Omental fat pad (tissue), 4 donors: ENCODE data around the gene TAB2. TPM values are rescaled to one million over a fixed set of nuclear protein-coding genes. Genes with fewer than 3 reads are reported as not detected.
"Not testable (repeated sequence)": the region's sequence is repeated elsewhere in the genome, so short reads cannot be mapped to it uniquely, and the experiment has no call there.

Experiments
- ATAC-seq: fragments of 150-250 bp; one replicate; pipeline ENCODE4 v1.9.1; 2016; ENCODE audit warnings: mild to moderate bottlenecking, moderate library complexity; ENCODE audit not compliant: low FRiP score
- DNase-seq: peaks from one replicate; pipeline ENCODE4 v3.0.0-alpha.2; 2019; ENCODE audit warnings: low spot score
- small RNA-seq: library from RNA; depleted of rRNA; stranded (forward); fragments of <200 nt; gene quantifications from one replicate; pipeline ENCODE3, GENCODE V24; 2016
- total RNA-seq, 4 donors: library from RNA; depleted of rRNA; stranded (reverse); fragments of >200 nt; gene quantifications; one replicate each; pipeline ENCODE4 v1.1.0, GENCODE V29; 2016
- TF ChIP-seq, protein P1 (sequence below), 3 donors: fragments of 450-650 bp; IDR thresholded peaks; one replicate each; pipeline ENCODE4 v1.5.1; 2016 to 2017; ENCODE audit warnings: antibody characterized with exemption in 3 of 3, mild to moderate bottlenecking in 3 of 3, moderate library complexity in 2 of 3

TAB2 gene
- total RNA-seq, 4 donors from 2014 or later: 40.0 to 88.4 (median 58.6) TPM

DNA sequence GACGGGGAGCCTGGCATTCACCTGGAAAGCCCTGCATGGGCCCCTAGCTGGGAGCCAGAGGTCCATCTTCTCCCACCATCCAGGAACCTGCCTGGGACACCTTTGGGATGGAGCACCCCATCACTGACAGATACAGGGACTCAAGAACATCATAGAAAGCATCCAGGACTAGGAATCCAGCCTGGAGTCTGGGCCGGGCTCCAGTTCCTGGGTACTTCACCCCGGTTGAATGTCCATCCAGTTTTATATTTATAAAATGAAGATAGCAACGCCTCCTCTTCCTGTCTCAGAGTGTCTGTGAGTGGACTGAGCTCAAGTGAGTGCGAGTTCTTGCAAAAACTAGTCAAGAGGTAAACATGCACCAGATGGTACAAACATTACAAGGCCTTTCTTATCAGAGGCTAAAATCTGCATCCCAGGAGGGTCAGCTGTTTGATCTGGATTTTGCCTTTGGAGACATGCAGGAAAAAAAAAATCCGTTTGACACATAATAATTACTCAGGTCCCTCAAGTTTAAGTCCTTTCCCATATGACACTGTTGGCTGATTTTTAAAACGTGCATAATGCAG lies 139.9 kb downstream of the TAB2 start:
- TF ChIP-seq, protein P1, sequence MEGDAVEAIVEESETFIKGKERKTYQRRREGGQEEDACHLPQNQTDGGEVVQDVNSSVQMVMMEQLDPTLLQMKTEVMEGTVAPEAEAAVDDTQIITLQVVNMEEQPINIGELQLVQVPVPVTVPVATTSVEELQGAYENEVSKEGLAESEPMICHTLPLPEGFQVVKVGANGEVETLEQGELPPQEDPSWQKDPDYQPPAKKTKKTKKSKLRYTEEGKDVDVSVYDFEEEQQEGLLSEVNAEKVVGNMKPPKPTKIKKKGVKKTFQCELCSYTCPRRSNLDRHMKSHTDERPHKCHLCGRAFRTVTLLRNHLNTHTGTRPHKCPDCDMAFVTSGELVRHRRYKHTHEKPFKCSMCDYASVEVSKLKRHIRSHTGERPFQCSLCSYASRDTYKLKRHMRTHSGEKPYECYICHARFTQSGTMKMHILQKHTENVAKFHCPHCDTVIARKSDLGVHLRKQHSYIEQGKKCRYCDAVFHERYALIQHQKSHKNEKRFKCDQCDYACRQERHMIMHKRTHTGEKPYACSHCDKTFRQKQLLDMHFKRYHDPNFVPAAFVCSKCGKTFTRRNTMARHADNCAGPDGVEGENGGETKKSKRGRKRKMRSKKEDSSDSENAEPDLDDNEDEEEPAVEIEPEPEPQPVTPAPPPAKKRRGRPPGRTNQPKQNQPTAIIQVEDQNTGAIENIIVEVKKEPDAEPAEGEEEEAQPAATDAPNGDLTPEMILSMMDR (IDR thresholded peaks at IDR 0.05): no peak
- DNase-seq: no peak
- ATAC-seq: no peak

- ATAC-seq (no peak), DNase-seq (no peak)
- TF ChIP-seq, protein P1 (IDR thresholded peaks at IDR 0.05): no peak
These were observed 140.7 kb downstream of the TAB2 start for GRCh38 chr6:149458196-149458595.

DNA sequence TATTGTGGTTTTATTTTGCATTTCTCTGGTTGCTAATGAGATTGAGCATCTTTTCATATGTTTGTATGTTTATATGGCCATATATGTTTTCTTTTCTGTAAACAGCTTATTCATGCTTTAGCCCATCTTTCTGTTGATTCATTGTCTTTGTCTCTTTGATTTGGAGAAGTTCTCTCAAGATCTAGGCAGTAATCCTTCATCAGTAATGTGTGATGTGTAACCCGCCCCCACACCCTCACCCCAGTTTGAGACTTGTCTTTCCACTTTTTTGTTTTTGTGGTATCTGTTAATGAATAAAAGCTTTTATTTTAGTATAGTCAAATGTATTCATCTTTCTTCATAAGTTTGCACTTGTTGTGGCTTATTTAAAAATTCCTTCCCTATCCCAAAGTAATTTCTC lies 141.3 kb downstream of the TAB2 start:
- TF ChIP-seq, protein P1 (IDR thresholded peaks at IDR 0.05): no peak
- ATAC-seq: no peak
- no peak for DNase-seq

DNA sequence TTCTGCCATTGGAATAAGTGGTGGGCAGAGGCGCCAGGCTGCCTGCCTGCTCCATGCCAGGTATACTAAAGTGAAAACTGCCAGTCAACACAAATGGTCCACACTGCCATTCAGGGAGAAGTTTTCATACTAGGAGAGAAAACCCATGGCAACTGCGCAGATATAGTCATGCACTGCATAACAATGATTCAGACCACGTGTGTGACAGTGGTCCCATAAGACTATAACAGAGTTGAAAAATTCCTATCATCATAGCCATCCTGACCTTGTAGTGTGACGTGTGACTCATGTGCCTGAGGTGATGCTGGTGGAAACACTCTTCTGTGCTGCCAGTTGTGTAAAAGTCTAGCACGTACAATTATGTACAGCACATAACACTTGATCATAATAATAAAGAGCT lies 142.2 kb downstream of the TAB2 start:
- DNase-seq: no peak
- TF ChIP-seq, protein P1 (IDR thresholded peaks at IDR 0.05): no peak
- ATAC-seq: no peak

DNA sequence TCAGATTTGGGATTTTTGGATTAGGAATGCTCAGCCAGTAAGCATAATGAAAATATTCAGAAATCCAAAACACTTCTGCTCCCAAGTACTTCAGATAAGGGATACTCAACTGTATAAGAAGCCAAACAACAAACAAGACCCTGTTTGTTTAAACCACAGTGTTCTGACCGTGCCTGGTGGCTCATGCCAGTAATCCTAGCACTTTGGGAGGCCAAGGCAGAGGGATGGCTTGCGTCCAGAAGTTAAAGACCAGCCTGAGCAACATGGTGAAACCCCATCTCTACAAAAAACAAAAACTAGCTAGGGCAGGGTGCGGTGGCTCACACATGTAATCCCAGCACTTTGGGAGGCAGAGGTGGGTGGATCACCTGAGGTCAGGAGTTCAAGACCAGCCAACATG lies 142.7 kb downstream of the TAB2 start:
- ATAC-seq, DNase-seq: not testable (repeated sequence)

Small RNAs within 50 kb of the gene (small RNA-seq; reads per million reads assigned to genes)
- not detected for gene RN7SL234P

Other genes with a start within 250 kb of the TAB2 start
- gene SUMO4, start 82.5 kb downstream of the TAB2 start, total RNA-seq: 10 to 100 TPM in 1 of 4 donors, 1 to 10 TPM in 3; 1.9 to 10.6 (median 4.7) TPM
- 1 to 10 TPM; 2.0 to 8.9 (median 2.2) TPM for gene ZC3H12D, start 167.3 kb downstream of the TAB2 start, total RNA-seq
- gene PPIL4, start 228.3 kb downstream of the TAB2 start, total RNA-seq: 10 to 100 TPM; 21.7 to 41.4 (median 30.7) TPM
- gene GINM1, start 248.7 kb downstream of the TAB2 start, total RNA-seq: 10 to 100 TPM; 45.2 to 64.8 (median 54.4) TPM